Fibroblast of lung (primary cell): ENCODE results near the gene CCM2L.

Source experiments
- CTCF ChIP-seq, 2 donors: IDR thresholded peaks in 1 of 2; conservative IDR thresholded peaks in 1 of 2; 1 replicate in 1 of 2; 2 replicates in 1 of 2; pipeline ENCODE4 v1.5.1; 2011 to 2012; ENCODE audit warnings: low read length in 2 of 2, control low read depth in 1 of 2, inconsistent platforms in 1 of 2, low read depth in 1 of 2, mild to moderate bottlenecking in 1 of 2
- EZH2 ChIP-seq: IDR thresholded peaks from 2 replicates; pipeline ENCODE4 v1.5.1; 2012; ENCODE audit warnings: low read length, control low read depth, mild to moderate bottlenecking; ENCODE audit errors: missing control alignments

DNA sequence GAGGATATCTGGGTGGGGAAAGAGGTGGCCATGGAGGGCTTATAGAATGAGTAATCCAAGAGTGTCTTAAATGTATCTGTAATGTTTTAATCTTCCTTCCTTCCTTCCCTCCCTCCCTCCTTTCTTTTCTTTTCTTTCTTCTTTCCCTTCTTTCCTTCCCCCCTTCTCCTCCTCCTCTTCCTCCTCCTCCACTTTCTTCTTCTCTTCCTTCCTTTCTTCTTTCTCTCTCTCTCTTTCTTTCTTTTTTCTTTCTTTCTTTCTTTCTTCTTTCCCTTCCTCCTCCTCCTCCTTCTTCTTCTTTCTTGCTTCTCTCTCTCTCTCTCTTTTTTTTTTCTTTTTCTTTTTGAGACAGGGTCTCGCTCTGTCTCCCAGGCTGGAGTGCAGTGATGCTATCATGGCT is 49.0 kb downstream of the CCM2L start:
- no peak for TF ChIP-seq CTCF (conservative IDR thresholded peaks at IDR 0.05 in 1 of 2, IDR thresholded peaks at IDR 0.05 in 1 of 2; ENCODE audit: low read depth in 1 of 2, low read length in 2 of 2)
- TF ChIP-seq EZH2, result no peak
